OCI-LY1 (cell line): ENCODE measurements around the gene KBTBD7.

Experiments used
- CTCF ChIP-seq: fragments of 200-600 bp; sonication (generic), shearing (Covaris generic); IDR thresholded peaks from 2 replicates; pipeline ENCODE4 v1.5.1; 2017; ENCODE audit warnings: mild to moderate bottlenecking, antibody characterized with exemption, low read length, moderate library complexity, mixed read lengths
- EZH2 ChIP-seq: fragments of 200-600 bp; sonication (generic), shearing (Covaris generic); IDR thresholded peaks from 2 replicates; pipeline ENCODE4 v1.8.0; 2017; ENCODE audit warnings: borderline replicate concordance, mixed run types, mild to moderate bottlenecking, antibody characterized with exemption, low read length, moderate library complexity, mixed read lengths

GRCh38 chr13:41156620-41157019 lies 37.7 kb downstream of the KBTBD7 start:
- TF ChIP-seq CTCF (no peak), EZH2 (no peak)
